Tibial nerve (tissue), 4 donors: ENCODE data around the gene FAS.

Experiments used
- EP300 ChIP-seq, 2 donors: sonication (generic); formaldehyde crosslinking; IDR thresholded peaks; one replicate each; pipeline ENCODE4 v1.6.1; 2017; ENCODE audit warnings: antibody characterized with exemption in 2 of 2, mild to moderate bottlenecking in 1 of 2
- POLR2A ChIP-seq, 2 donors: fragments of 450-650 bp; IDR thresholded peaks; one replicate each; pipeline ENCODE4 v1.6.1; 2017; ENCODE audit warnings: antibody characterized with exemption in 2 of 2, mild to moderate bottlenecking in 2 of 2, moderate library complexity in 2 of 2
- TF ChIP-seq, protein P1 (sequence below), 5 experiments: fragments of 200-600 bp in 3 of 5; fragments of 450-650 bp in 2 of 5; sonication (generic) in 3 of 5; IDR thresholded peaks; one replicate each; pipeline ENCODE4 v1.5.1; 2016 to 2019; ENCODE audit warnings: antibody characterized with exemption in 5 of 5, mild to moderate bottlenecking in 3 of 5, moderate library complexity in 2 of 5

DNA sequence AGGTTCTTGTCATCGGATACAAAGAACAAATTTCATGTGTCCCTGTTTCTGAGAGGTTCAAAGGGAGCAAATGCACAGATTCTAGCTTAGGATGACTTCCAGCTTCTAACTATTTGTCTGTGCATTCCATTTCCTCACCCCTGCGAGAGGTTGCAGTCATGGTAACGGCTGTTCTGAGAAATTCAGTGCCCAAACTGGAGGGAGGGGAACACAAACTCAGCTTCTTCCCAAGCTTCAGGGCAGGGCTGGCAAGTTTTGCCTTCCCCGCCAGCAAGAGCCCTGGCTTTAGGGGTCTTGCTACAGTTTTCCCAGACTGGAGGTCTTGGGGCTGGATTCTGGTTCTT, 11.1 kb downstream of the FAS start:
- TF ChIP-seq, protein P1, sequence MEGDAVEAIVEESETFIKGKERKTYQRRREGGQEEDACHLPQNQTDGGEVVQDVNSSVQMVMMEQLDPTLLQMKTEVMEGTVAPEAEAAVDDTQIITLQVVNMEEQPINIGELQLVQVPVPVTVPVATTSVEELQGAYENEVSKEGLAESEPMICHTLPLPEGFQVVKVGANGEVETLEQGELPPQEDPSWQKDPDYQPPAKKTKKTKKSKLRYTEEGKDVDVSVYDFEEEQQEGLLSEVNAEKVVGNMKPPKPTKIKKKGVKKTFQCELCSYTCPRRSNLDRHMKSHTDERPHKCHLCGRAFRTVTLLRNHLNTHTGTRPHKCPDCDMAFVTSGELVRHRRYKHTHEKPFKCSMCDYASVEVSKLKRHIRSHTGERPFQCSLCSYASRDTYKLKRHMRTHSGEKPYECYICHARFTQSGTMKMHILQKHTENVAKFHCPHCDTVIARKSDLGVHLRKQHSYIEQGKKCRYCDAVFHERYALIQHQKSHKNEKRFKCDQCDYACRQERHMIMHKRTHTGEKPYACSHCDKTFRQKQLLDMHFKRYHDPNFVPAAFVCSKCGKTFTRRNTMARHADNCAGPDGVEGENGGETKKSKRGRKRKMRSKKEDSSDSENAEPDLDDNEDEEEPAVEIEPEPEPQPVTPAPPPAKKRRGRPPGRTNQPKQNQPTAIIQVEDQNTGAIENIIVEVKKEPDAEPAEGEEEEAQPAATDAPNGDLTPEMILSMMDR (IDR thresholded peaks at IDR 0.05) = no peak
- TF ChIP-seq POLR2A (IDR thresholded peaks at IDR 0.05) (no peak), EP300 (IDR thresholded peaks at IDR 0.05) (no peak)
